OCI-LY7 (cell line): ENCODE results near the gene PPP1R14C. TPM values are rescaled to one million over a fixed set of nuclear protein-coding genes. Genes with fewer than 3 reads are reported as not detected.

Source experiments
- BruUV-seq: library from RNA; stranded (reverse); fragments of 400-500 nt; replicated peaks from 2 replicates; lab custom pipeline; 2021; lab: Mats Ljungman, UMichigan
- CTCF ChIA-PET: fragments of 300-600 bp; sonication (Branson Sonifier 250); formaldehyde crosslinking; loops from one replicate; lab custom pipeline; 2022; ENCODE audit warnings: antibody characterized with exemption; ENCODE audit not compliant: unreplicated experiment; lab: Charles Lee
- POLR2A ChIA-PET: fragments of 300-600 bp; sonication (Branson Sonifier 250); formaldehyde crosslinking; loops from one replicate; lab custom pipeline; 2022; ENCODE audit warnings: antibody characterized with exemption; lab: Charles Lee
- DNase-seq: peaks from one replicate; pipeline ENCODE4 v3.0.0-alpha.2; 2015; ENCODE audit warnings: low spot score
- H2AFZ ChIP-seq: fragments of 200-600 bp; sonication (generic), shearing (Covaris generic); 2 replicates; pipeline ENCODE4 v1.6.1; 2014; ENCODE audit warnings: mild to moderate bottlenecking, antibody characterized with exemption, low read length, moderate library complexity
- H3K27ac ChIP-seq: fragments of 200-600 bp; sonication (generic); 2 replicates; pipeline ENCODE4 v1.5.1; 2014; ENCODE audit warnings: mixed run types, low read depth, mild to moderate bottlenecking, moderate library complexity, low read length, inconsistent platforms; ENCODE audit not compliant: poor library complexity, severe bottlenecking
- H3K36me3 ChIP-seq: fragments of 200-600 bp; sonication (generic); 2 replicates; pipeline ENCODE4 v1.6.1; 2014; ENCODE audit warnings: mild to moderate bottlenecking, antibody characterized with exemption, low read length, moderate library complexity, mixed read lengths; ENCODE audit not compliant: insufficient read depth
- H3K4me1 ChIP-seq: fragments of 200-600 bp; sonication (generic); 2 replicates; pipeline ENCODE4 v1.5.1; 2014; ENCODE audit warnings: mild to moderate bottlenecking, low read length; ENCODE audit not compliant: insufficient read depth, poor library complexity, severe bottlenecking
- H3K4me2 ChIP-seq: fragments of 200-600 bp; sonication (generic); 2 replicates; pipeline ENCODE4 v1.6.1; 2014; ENCODE audit warnings: mild to moderate bottlenecking, low read length
- H3K4me3 ChIP-seq: fragments of 200-600 bp; sonication (generic); 2 replicates; pipeline ENCODE4 v1.5.1; 2014; ENCODE audit warnings: mild to moderate bottlenecking, low read depth, low read length; ENCODE audit not compliant: poor library complexity, severe bottlenecking
- H3K79me2 ChIP-seq: fragments of 200-600 bp; sonication (generic); 2 replicates; pipeline ENCODE4 v1.6.1; 2016; ENCODE audit warnings: low read depth, mild to moderate bottlenecking, low read length, moderate library complexity, mixed read lengths; ENCODE audit not compliant: insufficient read depth
- H3K9me2 ChIP-seq: fragments of 200-600 bp; sonication (generic); 2 replicates; pipeline ENCODE4 v1.6.1; 2016; ENCODE audit warnings: mild to moderate bottlenecking, low read length, mixed read lengths; ENCODE audit not compliant: insufficient read depth
- H3K9me3 ChIP-seq: fragments of 200-600 bp; sonication (generic); 2 replicates; pipeline ENCODE4 v1.6.1; 2014; ENCODE audit warnings: mild to moderate bottlenecking, mixed run types, low read length, mixed read lengths
- H4K20me1 ChIP-seq: fragments of 200-600 bp; sonication (generic); 2 replicates; pipeline ENCODE4 v1.6.1; 2014; ENCODE audit warnings: mild to moderate bottlenecking, antibody characterized with exemption, low read length, moderate library complexity, mixed read lengths; ENCODE audit not compliant: insufficient read depth
- CTCF ChIP-seq: fragments of 200-600 bp; sonication (generic); conservative IDR thresholded peaks from 2 replicates; pipeline ENCODE4 v1.5.1; 2014; ENCODE audit warnings: mild to moderate bottlenecking, antibody characterized with exemption, low read length, moderate library complexity, mixed read lengths
- EZH2phosphoT487 ChIP-seq: fragments of 200-600 bp; sonication (generic); IDR thresholded peaks from 2 replicates; pipeline ENCODE4 v1.6.1; 2018; ENCODE audit warnings: low read depth, borderline replicate concordance, mild to moderate bottlenecking, mixed run types, antibody characterized with exemption, low read length, moderate library complexity, mixed read lengths
- intact Hi-C: fragments of 100-400 bp; cut with micrococcal nuclease; formaldehyde crosslinking; loops from one replicate; pipeline ENCODE4 v1.10.0; 2022; ENCODE audit not compliant: unreplicated experiment
- total RNA-seq, 2 experiments: library from RNA; depleted of rRNA in 1 of 2; stranded (reverse); fragments of >200 nt in 1 of 2; shearing (Covaris generic) in 1 of 2; gene quantifications; 2 replicates each; pipeline ENCODE4 v1.2.3, GENCODE V29; 2014 to 2022

Gene PPP1R14C
- total RNA-seq, 2 experiments from 2014 or later = 1.8 TPM; not detected in 1

GRCh38 chr6:150142097-150142669 lies 661 bp upstream of the PPP1R14C start:
- TF ChIP-seq CTCF (no peak), EZH2phosphoT487 (no peak)
- no peaks in the 10 kb centered on the region for H3K36me3 ChIP-seq
- peak overlapping the region; percentile 40 for H3K4me3 ChIP-seq
- BruUV-seq = no TSS peak
- H3K79me2 ChIP-seq = no peaks in the 10 kb centered on the region
- H3K4me1 ChIP-seq = peaks cover 13% of the 10 kb centered on the region
- H3K9me2 ChIP-seq = no peaks in the 10 kb centered on the region
- peak overlapping the region; percentile 55 for H3K4me2 ChIP-seq
- H2AFZ ChIP-seq = peak overlapping the region; percentile 19; the same call in 1 of the 2 replicates
- H3K27ac ChIP-seq = no peak overlapping the region
- POLR2A ChIA-PET = no interaction called here
- CTCF ChIA-PET = no interaction called here
- no peak for DNase-seq
- H3K9me3 ChIP-seq = no peaks in the 10 kb centered on the region
- H4K20me1 ChIP-seq = no peaks in the 10 kb centered on the region
- intact Hi-C loops = loop anchor here (5.0 kb wide), 1 partner anchor 45 kb away; no protein-coding TSS in a partner anchor

GRCh38 chr6:150143516-150144293 lies 861 bp downstream of the PPP1R14C start:
- Histone ChIP-seq H3K36me3 (no peaks in the 10 kb centered on the region), H3K4me1 (peaks cover 13% of the 10 kb centered on the region), H3K4me2 (peak overlapping the region; percentile 55), H3K9me2 (no peaks in the 10 kb centered on the region), H4K20me1 (no peaks in the 10 kb centered on the region), H3K4me3 (peak overlapping the region; percentile 40), H3K79me2 (no peaks in the 10 kb centered on the region), H2AFZ (no peak overlapping the region), H3K27ac (no peak overlapping the region), H3K9me3 (no peaks in the 10 kb centered on the region)
- ChIA-PET CTCF (no interaction called here), POLR2A (interaction anchor here (0.9 kb wide), 1 partner anchor 37 kb away, joined by 3 read pairs; no protein-coding TSS in a partner anchor)
- TF ChIP-seq EZH2phosphoT487 (no peak; the same call in 1 of the 2 replicates), CTCF (no peak)
- no TSS peak for BruUV-seq
- DNase-seq = no peak
- intact Hi-C loops = loop anchor here (5.0 kb wide), 1 partner anchor 44 kb away; no protein-coding TSS in a partner anchor
